HepG2 (cell line): ENCODE data around the gene HDDC3.

Experiments
- BCL6 ChIP-seq: IDR thresholded peaks from 2 replicates; pipeline ENCODE4 v1.6.1; 2016; ENCODE audit warnings: missing genetic modification reagents, missing compliant biosample characterization
- CBFB ChIP-seq: sonication (generic); formaldehyde crosslinking; IDR thresholded peaks from 2 replicates; pipeline ENCODE4 v1.4.0; 2020; ENCODE audit warnings: missing genetic modification reagents
- HOXA3 ChIP-seq: sonication (generic); formaldehyde crosslinking; IDR thresholded peaks from 2 replicates; pipeline ENCODE4 v1.5.0; 2020; ENCODE audit warnings: missing genetic modification reagents
- POLR2A ChIP-seq, 2 experiments: IDR thresholded peaks; 2 replicates each; pipeline ENCODE4 v1.6.1; 2011; ENCODE audit warnings: low read depth in 2 of 2, low read length in 2 of 2, mild to moderate bottlenecking in 1 of 2, moderate library complexity in 1 of 2; ENCODE audit not compliant: insufficient read depth in 1 of 2
- SRF ChIP-seq: IDR thresholded peaks from 2 replicates; pipeline ENCODE4 v1.6.1; 2011; ENCODE audit warnings: mild to moderate bottlenecking, low read depth, low read length, moderate library complexity
- ZNF496 ChIP-seq: sonication (generic); formaldehyde crosslinking; IDR thresholded peaks from 2 replicates; pipeline ENCODE4 v1.8.1; 2023; ENCODE audit warnings: mild to moderate bottlenecking, moderate library complexity, missing genetic modification reagents; ENCODE audit not compliant: insufficient replicate concordance

GRCh38 chr15:90934256-90934948, 2.1 kb upstream of the HDDC3 start:
- no peak; the same call in 1 of the 2 replicates for TF ChIP-seq CBFB
- no peak for TF ChIP-seq ZNF496
- no peak for TF ChIP-seq BCL6 (CRISPR knock-in tag)
- no peak for TF ChIP-seq SRF
- TF ChIP-seq HOXA3 (CRISPR knock-in tag): no peak
- no peak for TF ChIP-seq POLR2A (IDR thresholded peaks at IDR 0.05; ENCODE audit: insufficient read depth in 1 of 2, low read depth in 2 of 2, low read length in 2 of 2)
